Adrenal gland (tissue), 12 donors: ENCODE results near the gene KLRC3. TPM values are rescaled to one million over a fixed set of nuclear protein-coding genes. Genes with fewer than 3 reads are reported as not detected.
"Not testable (repeated sequence)": the region's sequence is repeated elsewhere in the genome, so short reads cannot be mapped to it uniquely, and the experiment has no call there.

Source experiments
- DNase-seq, 7 donors: peaks; one replicate each; pipeline ENCODE4 v3.0.0-alpha.2; 2019 to 2020
- H3K27ac ChIP-seq, 5 donors: fragments of 200-600 bp; sonication (generic) in 4 of 5; 1 replicate in 3 of 5; 2 replicates in 2 of 5; pipeline versions ENCODE4 v1.5.1 to v1.8.0; 2016 to 2020; ENCODE audit warnings: mild to moderate bottlenecking in 1 of 5
- H3K27me3 ChIP-seq: fragments of 200-600 bp; 2 replicates; pipeline ENCODE4 v1.8.0; 2021
- H3K36me3 ChIP-seq, 2 donors: fragments of 200-600 bp; replicated peaks in 1 of 2; 1 replicate in 1 of 2; 2 replicates in 1 of 2; pipeline versions ENCODE4 v1.5.1 to v1.8.0; 2018 to 2022
- H3K4me1 ChIP-seq, 2 donors: fragments of 200-600 bp; replicated peaks in 1 of 2; 1 replicate in 1 of 2; 2 replicates in 1 of 2; pipeline versions ENCODE4 v1.5.1 to v1.8.0; 2018 to 2021
- H3K4me3 ChIP-seq, 4 donors: fragments of 200-600 bp; sonication (generic) in 3 of 4; one replicate each; pipeline ENCODE4 v1.5.1; 2016 to 2018
- H3K9me3 ChIP-seq, 3 donors: fragments of 200-600 bp; sonication (generic) in 1 of 3; replicated peaks in 1 of 3; 1 replicate in 2 of 3; 2 replicates in 1 of 3; pipeline versions ENCODE4 v1.5.1 to v1.8.0; 2016 to 2021
- POLR2A ChIP-seq, 2 donors: fragments of 450-650 bp; IDR thresholded peaks; one replicate each; pipeline ENCODE4 v1.6.1; 2017; ENCODE audit warnings: antibody characterized with exemption in 2 of 2, mild to moderate bottlenecking in 2 of 2, moderate library complexity in 1 of 2
- WGBS, 4 donors: extraction: QIAGEN DNeasy Blood & Tissue Kit in 2 of 4; methylation state at CpG; one replicate each; pipeline versions ENCODE4 v1.1.5 to v1.1.7; 2013 to 2017; 5-methylcytosine and 5-hydroxymethylcytosine counted together
- intact Hi-C, 2 donors: fragments of 100-400 bp; cut with DNase I; formaldehyde crosslinking; loops; one replicate each; pipeline versions ENCODE4 v1.14.1 to v1.15.0; 2022 to 2023
- polyA plus RNA-seq, 3 donors: library from polyadenylated mRNA; stranded (reverse); fragments of 200-250 nt in 2 of 3; fragments of 350-450 nt in 1 of 3; fragmentation: Illumina TruSeq in 1 of 3; extraction: RNeasy Lipid Tissue Mini Kit (QIAGEN cat#74804) in 1 of 3; gene quantifications; one replicate each; pipeline ENCODE4 v1.2.3, GENCODE V29; 2013 to 2014
- total RNA-seq, 9 donors: library from RNA; depleted of rRNA in 4 of 9; stranded (reverse); fragments of >200 nt in 4 of 9; fragments of 120-200 nt in 1 of 9; fragmentation: NEBNext Ultra II Directional in 1 of 9; extraction: Animal tissue kit (Norgen Biotek cat#: 25700) in 1 of 9; gene quantifications; one replicate each; pipeline versions ENCODE4 v1.1.0 to v1.2.4, GENCODE V29; 2013 to 2023
- TF ChIP-seq, protein P1 (sequence below), 6 experiments: fragments of 450-650 bp in 4 of 6; fragments of 200-600 bp in 2 of 6; sonication (generic) in 1 of 6; IDR thresholded peaks; 1 replicate in 5 of 6; 2 replicates in 1 of 6; pipeline versions ENCODE4 v1.5.1 to v1.8.0; 2016 to 2021; ENCODE audit warnings: antibody characterized with exemption in 6 of 6, mild to moderate bottlenecking in 2 of 6, moderate library complexity in 1 of 6
- donor health status: healthy with polysubstance abuse.
- donor health status: Bipolar disorder and iron deficiency.
- donor health status: DM: yes; HTN: yes; CAD: no.
- donor health status: DM: no; HTN: no; CAD: no.
- donor health status: DM: no; HTN: no; CAD: no.
- donor health status: DM: yes; HTN: yes; CAD: no.

The KLRC3 gene
- total and polyA plus RNA-seq, 12 donors, result 0.17 to 0.26 TPM; not detected in 10

DNA sequence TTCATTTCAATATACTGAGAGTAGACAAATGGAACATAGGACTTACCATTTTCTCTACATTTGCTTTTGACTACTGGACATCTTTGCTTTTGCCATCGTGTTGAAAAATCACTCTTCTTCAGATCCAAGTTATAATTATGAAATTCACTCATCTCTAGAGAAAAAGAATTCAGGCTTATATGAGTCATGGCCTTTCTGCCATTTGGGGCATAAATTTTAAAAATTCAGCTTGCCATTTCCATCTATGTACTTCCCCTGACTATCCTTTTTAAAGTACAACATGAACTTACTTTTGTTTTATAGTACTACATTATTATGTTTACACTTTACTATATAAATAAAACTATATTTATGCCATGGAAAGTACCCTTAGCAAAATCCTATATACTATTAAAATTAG lies 33.5 kb downstream of the KLRC3 start:
- Histone ChIP-seq H3K9me3 (no peaks in the 10 kb centered on the region), H3K27me3 (no peaks in the 10 kb centered on the region), H3K36me3 (no peaks in the 10 kb centered on the region), H3K4me1 (no peaks in the 10 kb centered on the region), H3K4me3 (no peak overlapping the region), H3K27ac (no peak overlapping the region)
- 51 to 91% (median 64%) methylated on average over 1 of the region's 1 CpG for WGBS, 4 donors
- TF ChIP-seq, protein P1, sequence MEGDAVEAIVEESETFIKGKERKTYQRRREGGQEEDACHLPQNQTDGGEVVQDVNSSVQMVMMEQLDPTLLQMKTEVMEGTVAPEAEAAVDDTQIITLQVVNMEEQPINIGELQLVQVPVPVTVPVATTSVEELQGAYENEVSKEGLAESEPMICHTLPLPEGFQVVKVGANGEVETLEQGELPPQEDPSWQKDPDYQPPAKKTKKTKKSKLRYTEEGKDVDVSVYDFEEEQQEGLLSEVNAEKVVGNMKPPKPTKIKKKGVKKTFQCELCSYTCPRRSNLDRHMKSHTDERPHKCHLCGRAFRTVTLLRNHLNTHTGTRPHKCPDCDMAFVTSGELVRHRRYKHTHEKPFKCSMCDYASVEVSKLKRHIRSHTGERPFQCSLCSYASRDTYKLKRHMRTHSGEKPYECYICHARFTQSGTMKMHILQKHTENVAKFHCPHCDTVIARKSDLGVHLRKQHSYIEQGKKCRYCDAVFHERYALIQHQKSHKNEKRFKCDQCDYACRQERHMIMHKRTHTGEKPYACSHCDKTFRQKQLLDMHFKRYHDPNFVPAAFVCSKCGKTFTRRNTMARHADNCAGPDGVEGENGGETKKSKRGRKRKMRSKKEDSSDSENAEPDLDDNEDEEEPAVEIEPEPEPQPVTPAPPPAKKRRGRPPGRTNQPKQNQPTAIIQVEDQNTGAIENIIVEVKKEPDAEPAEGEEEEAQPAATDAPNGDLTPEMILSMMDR (IDR thresholded peaks at IDR 0.05), result no peak
- no peak for TF ChIP-seq POLR2A (IDR thresholded peaks at IDR 0.05)
- DNase-seq, result no peak
- intact Hi-C loops, result no loop called here

DNA sequence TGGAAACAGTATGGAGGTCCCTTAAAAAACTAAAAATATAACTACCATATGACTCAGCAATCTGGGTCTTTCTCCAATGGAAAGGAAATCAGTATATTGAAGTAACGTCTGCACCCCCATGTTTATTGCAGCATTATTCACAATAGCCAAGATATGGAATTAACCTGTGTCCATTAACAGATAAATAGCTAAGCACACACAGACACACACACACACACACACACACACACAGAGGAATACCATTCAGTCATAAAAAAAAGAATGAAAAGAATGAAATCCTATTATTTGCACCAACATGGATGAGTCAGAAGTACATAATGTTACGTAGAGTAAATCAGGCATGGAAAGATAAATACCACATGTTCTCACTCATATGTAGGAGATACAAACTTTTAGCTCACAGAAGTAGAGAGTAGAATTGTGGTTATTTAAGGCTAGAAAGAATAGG lies 35.2 kb downstream of the KLRC3 start:
- TF ChIP-seq POLR2A (IDR thresholded peaks at IDR 0.05), result no peak
- TF ChIP-seq, protein P1 (IDR thresholded peaks at IDR 0.05), result no peak
- no peak overlapping the region for H3K4me3 ChIP-seq

DNA sequence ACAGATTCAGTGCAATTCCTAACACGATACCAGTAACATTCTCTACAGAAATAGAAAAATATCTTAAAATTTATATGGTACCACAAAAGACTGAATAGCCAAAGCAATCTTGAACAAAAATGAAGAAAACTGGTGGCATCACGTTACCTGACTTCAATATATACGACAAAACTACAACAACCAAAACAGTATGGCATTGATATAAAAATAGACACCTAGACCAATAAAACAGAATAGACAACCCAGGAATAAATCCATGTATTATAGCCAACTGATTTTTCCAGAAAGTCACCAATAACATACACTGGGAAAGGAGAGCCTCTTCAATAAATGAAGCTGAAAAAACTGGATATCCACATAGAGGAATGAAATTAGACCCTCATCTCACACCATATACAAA lies 36.2 kb downstream of the KLRC3 start:
- intact Hi-C loops, result no loop called here
- H3K4me1 ChIP-seq, result no peaks in the 10 kb centered on the region
- no peaks in the 10 kb centered on the region for H3K27me3 ChIP-seq
- no peaks in the 10 kb centered on the region for H3K9me3 ChIP-seq
- no peak for TF ChIP-seq POLR2A (IDR thresholded peaks at IDR 0.05)
- TF ChIP-seq, protein P1 (IDR thresholded peaks at IDR 0.05), result no peak
- DNase-seq, result no peak
- H3K36me3 ChIP-seq, result no peaks in the 10 kb centered on the region
- H3K27ac ChIP-seq, result no peak overlapping the region
- no peak overlapping the region for H3K4me3 ChIP-seq
- WGBS, 4 donors, result 82 to 91% (median 90%) methylated on average over 3 of the region's 3 CpGs

More for the DNA sequence above, 35.2 kb downstream of the KLRC3 start:
- Histone ChIP-seq H3K4me1 (no peaks in the 10 kb centered on the region), H3K27ac (no peak overlapping the region), H3K27me3 (no peaks in the 10 kb centered on the region), H3K9me3 (no peaks in the 10 kb centered on the region), H3K36me3 (no peaks in the 10 kb centered on the region)
- DNase-seq, result no peak
- 71 to 85% (median 82%) methylated on average over 2 of the region's 2 CpGs for WGBS, 4 donors
- intact Hi-C loops, result no loop called here

DNA sequence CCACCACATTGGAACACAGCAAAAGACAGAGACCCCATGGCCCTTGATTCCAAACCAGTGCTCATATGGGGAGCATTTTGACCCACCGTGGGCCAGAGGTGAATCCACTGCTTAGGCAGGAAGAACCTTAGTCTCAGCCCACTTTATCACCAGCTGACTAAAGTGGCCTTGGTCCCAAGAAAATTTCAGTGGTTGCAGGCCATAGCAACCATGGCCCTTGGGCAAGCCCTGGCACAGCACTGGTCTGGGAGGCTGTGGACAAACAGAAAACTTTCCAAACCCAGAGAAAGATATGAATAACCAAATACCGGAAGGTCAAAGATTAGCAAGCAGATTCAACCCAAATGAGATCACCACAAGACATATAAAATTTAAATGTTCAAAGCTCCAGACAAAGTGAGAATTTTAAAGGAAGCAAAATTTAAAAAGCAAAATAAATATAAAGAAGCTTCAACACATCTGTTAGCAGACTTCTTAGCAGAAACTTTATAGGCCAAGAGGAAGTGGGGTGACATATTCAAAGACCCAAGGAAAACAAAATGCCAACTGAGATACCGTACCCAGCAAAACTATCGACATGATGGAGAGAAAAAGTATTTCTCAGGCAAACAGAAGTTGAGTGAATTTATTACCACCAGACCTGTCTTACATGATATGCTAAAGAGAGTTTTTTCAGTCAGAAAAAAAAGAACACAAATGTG lies 38.3 kb downstream of the KLRC3 start:
- Histone ChIP-seq H3K9me3 (no peaks in the 10 kb centered on the region), H3K27me3 (no peaks in the 10 kb centered on the region), H3K27ac (no peak overlapping the region), H3K36me3 (no peaks in the 10 kb centered on the region), H3K4me3 (no peak overlapping the region), H3K4me1 (no peaks in the 10 kb centered on the region)
- DNase-seq, result no peak
- TF ChIP-seq, protein P1 (IDR thresholded peaks at IDR 0.05), result no peak
- TF ChIP-seq POLR2A (IDR thresholded peaks at IDR 0.05), result no peak
- WGBS, 4 donors, result 80 to 95% (median 87%) methylated on average over 4 of the region's 4 CpGs
- intact Hi-C loops, result no loop called here

DNA sequence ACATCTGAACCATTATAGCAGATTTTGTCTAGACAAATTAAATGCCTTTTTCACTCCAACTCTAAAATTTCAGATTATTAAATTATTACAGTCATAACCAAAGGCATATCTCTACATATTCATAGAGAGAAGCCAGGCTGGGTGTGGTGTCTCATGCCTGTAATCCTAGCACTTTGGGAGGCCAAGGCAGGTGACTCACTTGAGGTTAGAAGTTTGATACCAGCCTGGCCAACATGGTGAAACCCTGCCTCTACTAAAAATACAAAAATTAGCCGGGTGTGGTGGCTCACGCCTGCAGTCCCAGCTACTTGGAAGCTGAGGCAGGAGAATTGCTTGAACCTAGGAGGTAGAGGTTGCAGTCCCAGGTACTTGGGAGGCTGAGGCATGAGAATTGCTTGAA lies 41.7 kb downstream of the KLRC3 start:
- H3K27me3 ChIP-seq, H3K4me1 ChIP-seq, H3K27ac ChIP-seq, H3K4me3 ChIP-seq, H3K9me3 ChIP-seq, H3K36me3 ChIP-seq, DNase-seq, intact Hi-C loops: not testable (repeated sequence)
- WGBS, 4 donors, result 79 to 95% (median 92%) methylated on average over 2 of the region's 2 CpGs
